ENCODE data around the gene FRMD4A.
A peak's percentile ranks its signal among the peaks of the same experiment; 100 is the strongest.
"Not testable (repeated sequence)": the region's sequence is repeated elsewhere in the genome, so short reads cannot be mapped to it uniquely, and the experiment has no call there.

FRMD4A gene

DNA sequence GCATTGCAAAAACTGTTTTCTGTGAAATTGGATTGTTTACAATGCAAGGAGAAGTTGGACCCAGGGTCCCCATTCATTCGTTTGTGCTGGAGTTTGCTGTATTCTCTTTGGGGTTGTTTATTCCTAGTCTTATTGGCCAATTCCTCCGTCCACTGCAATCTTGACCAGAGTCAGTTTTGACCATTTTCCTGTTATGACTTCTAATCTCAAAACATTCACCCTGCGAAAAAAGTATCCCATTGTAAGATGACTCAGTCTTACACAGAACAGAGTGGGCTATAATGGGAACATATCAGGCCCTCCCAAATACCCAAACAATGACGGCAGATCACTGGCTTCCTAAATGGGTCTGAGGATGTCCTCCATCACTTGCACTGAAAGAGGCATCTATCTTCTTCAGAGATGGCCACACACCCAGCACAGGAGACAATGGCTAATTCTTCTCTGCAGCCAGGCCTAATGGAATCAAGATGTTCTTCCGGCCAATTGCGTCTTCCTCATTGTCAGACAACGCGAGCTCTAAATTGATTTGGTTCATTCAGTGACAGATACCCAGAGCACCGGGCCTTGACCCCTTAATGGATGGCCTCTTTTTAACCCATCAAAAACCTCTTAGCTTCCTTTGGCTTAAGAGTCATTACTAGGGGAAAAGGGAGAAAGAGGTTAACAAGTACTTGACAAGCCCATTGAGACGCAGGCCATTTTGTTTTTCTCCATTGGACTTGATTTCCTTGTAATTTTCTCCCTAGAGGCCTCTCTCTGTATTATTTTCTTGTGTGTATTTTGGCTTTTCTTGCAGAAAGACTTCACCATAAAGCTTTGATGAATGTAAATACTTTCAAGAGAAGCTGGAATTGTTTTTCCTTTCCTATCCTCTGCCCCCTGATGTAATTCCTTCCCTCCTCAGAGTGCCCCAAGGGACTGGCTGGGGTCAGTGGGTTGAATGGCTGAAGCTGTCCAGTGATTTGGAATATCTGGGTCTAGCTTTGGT lies 614.3 kb downstream of the FRMD4A start:
- DNase-seq = no peak
- in situ Hi-C loops (cut with HindIII; ENCODE audit: low pct_ligation_motif_present, low pct_unique_long_range_greater_than_20kb, low sequenced_read_pairs) = no loop called here

DNA sequence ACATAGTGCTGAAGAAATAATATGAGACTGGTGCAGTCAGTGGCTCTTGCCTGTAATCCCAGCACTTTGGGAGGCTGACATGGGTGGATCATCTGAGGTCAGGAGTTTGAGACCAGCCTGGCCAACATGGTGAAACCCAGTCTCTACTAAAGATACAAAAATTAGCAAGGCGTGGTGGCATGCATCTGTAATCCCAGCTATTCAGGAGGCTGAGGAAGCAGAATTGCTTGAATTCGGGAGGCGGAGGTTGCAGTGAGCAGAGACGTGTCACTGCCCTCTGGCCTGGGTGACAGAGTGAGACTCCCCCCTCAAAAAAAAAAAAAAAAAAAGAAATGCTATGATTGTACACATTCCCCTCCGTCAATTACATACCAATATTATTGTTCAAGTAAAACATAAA lies 615.1 kb downstream of the FRMD4A start:
- in situ Hi-C loops (cut with HindIII; ENCODE audit: low pct_ligation_motif_present, low pct_unique_long_range_greater_than_20kb, low sequenced_read_pairs) = not testable (repeated sequence)

DNA sequence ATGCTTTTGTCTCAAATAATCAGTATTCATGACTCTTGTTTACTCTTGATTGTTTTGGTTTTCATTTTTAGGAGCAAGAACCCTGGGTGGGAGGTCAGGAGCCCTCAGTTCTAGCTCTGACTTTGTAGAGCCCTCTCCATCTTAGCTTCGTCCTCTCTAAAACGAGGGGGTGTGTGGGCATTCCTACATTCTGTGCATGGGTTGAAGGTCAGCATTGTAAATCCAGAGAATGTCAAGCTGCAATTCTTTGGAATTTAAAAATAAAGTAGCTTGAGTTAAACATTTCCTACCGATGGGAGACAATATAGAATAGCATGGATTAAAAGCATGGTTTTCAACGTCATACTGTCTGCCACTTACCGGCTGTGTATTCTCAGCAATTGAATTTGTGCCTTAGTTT lies 615.6 kb downstream of the FRMD4A start:
- DNase-seq = no peak
- in situ Hi-C loops (cut with HindIII; ENCODE audit: low pct_ligation_motif_present, low pct_unique_long_range_greater_than_20kb, low sequenced_read_pairs) = no loop called here

More for the DNA sequence above, 615.1 kb downstream of the FRMD4A start:
- DNase-seq = not testable (repeated sequence)

DNA sequence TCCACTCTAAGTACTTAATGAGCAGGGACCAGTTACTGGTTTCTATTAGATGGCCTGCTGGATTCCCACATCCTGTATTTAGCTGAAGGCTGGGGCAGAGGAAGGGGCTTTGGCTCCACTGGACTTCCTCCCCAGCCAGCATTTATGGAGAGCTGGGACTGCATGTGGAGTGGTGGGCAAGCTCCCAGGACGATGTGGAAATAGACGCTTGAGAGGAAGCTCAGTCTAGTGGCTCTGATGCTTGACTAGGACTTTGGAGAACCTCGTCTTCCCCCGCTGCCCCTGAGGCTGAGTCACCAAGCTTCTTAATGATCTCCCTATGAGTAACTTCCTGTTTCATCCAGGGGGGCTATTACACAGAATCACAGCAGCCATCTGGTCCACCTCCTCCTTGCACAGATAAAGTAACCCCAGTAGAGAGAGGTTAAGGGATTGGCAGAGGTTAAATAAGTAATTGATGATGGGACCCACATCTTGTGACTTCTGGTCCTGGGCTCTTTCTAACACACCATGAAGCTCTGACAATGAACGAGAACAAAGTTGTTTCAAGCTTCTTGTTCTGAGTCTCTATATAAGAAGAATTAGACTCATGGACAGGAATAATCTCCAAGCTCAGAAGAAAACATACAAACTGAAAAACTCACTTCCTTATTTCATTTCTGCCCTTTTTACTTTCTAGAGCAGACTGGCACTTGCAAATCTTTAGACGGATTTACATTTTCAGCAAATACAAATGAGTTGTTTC lies 617.7 kb downstream of the FRMD4A start:
- in situ Hi-C loops (cut with HindIII; ENCODE audit: low pct_ligation_motif_present, low pct_unique_long_range_greater_than_20kb, low sequenced_read_pairs) = no loop called here
- peak; percentile 94 for DNase-seq

DNA sequence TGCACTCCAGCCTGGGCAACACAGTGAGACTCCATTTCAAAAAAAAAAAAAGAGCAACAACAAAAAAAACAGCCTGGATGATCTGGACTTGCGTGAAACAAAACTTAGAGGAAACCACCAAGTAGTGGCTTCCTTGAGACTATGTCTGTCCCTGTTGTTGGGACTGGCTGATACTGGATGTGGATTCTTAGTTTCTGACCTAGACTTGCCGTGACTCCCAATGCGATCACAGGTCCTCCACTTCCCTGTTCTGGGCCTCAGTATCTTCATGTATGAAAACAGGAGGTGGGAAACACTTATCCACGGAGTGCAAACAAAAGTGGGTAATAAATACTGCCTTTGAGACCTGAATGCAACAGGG lies 618.3 kb downstream of the FRMD4A start:
- in situ Hi-C loops (cut with HindIII; ENCODE audit: low pct_ligation_motif_present, low pct_unique_long_range_greater_than_20kb, low sequenced_read_pairs) = no loop called here
- DNase-seq = no peak

DNA sequence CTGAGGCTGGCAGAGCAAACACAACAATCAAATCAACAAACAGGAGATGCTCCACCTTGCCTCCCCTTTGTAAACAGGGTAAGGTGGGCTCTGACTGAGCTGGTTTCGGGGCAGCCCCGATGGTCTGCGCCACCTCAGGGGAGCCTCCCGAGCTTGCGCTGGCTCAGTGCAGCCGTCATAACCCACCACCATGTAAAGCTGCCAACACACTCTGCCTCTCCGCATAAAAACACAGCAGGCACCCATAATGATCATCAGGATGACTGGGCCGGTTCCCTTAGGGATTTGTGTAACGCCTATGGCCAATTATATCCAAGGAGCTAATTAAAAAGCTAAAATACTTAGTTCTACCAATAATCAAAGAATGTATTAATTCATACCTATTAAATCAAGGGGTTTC lies 619.4 kb downstream of the FRMD4A start:
- DNase-seq = no peak
- in situ Hi-C loops (cut with HindIII; ENCODE audit: low pct_ligation_motif_present, low pct_unique_long_range_greater_than_20kb, low sequenced_read_pairs) = no loop called here

DNA sequence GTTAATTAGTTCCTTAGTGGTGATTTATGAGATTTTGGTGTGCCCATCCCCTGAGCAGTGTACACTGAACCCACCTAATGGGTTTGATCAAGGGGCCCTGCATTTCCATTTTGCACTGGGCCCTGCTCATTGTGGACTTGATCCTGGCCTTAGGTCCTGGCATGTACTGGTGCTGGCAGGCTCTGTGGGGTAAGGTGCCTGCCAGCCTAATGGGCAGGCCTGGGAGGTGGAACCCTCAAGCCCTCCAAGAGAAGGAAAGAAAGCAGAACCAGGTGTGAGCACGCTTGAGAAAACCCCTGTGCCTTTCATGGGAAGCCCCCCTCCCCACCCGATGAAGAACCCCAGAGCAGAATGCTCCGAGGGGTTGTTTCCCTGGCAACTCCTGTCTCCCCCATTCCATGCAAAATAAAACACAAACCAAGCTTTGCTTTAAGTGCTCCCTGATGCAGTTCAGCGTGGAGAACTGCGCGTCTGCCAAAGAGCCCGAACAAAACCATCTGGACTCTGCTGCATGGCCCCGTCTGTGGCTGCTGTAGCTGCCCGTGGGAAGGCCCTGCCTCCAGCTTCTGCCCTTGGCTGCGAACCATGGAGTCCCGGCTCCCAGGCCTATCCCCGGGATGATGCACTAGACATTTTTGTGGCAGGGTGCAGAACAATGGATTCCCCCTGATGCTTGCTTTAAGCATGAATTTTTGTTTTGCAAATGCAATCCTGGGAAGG lies 620.6 kb downstream of the FRMD4A start:
- in situ Hi-C loops (cut with HindIII; ENCODE audit: low pct_ligation_motif_present, low pct_unique_long_range_greater_than_20kb, low sequenced_read_pairs) = no loop called here
- DNase-seq = no peak

DNA sequence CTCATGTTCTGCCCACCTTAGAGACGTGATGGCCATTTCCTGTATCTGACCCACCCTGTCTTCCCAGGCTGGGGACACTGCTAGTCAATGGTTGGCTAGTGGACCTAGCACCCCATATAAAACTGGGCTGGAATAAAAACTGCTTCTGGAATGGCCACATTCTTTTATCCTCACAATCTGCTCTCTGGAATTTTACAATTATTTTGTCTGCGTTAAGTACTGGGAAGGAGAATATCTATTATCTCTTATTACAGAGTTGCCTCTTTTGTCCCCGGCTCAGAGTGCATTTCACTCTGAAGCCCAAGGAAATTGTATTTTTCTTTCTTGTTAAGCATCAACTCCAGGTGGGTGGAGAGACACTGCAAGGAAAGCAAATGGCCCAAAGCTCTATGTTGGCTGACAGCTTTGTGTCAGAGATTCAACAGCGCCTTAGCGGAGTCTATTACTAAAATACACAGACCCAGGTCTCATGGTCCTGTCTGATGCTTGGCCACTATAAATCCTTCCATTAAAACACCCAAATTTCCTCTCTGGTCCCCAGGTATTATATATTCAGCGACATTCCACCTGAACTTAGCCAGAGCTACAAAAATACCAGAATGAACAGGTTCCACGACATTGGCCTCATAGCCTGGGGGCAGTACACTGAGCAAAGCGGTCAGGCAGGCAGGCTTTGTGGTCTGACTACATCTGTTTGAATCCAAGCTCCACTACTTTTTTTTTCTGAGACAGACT lies 622.3 kb downstream of the FRMD4A start:
- peak; percentile 46 for DNase-seq
- in situ Hi-C loops (cut with HindIII; ENCODE audit: low pct_ligation_motif_present, low pct_unique_long_range_greater_than_20kb, low sequenced_read_pairs) = no loop called here

DNA sequence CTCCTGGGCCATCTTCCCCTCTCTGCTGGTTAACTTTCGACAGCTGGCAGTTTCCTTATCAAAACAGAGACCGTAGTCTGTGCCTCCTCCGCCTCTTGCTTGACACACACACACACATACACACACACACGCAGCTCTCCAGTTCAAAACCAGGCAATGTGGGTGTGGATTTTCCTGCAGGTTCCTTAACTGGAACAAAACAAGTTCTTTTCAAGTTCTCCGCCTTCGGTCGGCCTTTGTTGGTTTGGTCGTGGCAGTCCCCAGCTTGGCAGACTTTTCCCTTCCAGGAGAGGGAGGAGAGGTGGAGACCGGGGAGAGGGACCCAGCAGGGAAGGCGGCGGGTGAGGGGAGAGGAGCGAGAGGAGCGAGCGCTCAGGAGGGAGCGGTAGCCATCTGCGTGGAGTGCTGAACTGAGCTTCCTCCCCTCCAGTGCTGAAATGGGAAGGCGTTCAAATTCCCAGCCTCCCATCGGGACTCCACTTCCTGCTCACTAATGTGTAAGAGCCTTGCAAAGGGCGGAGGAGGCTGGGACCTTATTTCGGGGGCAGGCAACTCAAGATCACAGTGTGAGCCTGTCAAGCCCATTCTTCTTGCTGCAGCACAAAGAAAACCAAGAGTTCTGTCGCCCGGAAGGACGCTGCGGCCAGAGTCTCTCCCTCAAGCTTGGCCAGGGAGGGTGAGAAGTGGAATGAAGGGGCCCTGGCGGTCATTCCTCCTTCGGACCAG lies 623.4 kb downstream of the FRMD4A start:
- in situ Hi-C loops (cut with HindIII; ENCODE audit: low pct_ligation_motif_present, low pct_unique_long_range_greater_than_20kb, low sequenced_read_pairs) = no loop called here

DNA sequence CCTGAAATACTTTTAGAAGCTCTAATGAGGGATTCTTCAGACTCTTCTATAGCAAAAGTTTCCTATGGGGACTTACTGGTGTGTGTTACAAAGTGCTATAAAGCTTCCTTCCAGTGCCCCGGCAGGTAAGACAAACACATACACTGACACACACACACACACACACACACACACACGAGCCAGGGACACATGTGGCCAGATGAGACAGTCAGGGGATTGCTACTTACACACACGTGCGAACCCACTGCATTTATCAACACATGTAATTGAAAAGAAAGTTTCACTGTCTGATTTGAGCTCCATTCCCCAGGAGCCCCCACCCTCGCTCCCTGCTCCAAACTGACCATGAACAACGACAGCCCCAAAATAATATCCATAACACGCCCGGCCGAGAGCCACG lies 624.1 kb downstream of the FRMD4A start:
- DNase-seq = no peak

More for the DNA sequence above, 623.4 kb downstream of the FRMD4A start:
- DNase-seq = peak; percentile 87

DNA sequence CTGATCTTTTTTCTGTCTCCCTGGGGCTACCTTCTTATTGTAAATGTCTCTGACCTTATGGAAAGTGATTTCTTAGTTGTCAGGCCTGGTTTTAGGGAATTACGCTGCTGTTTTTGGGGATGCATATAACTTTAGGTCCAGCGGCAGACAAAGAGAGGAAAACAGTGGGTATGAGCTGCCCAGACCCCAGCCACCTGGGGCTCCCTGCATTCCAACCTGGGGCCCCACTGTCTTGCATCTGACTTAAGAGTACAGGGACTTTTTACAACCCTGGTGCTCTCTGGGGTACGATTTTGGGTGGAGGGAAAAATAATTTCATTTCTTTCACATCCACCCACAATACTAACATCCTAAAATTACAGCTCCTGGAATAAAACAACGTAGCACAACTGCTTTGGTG lies 624.5 kb downstream of the FRMD4A start:
- in situ Hi-C loops (cut with HindIII; ENCODE audit: low pct_ligation_motif_present, low pct_unique_long_range_greater_than_20kb, low sequenced_read_pairs) = no loop called here
- no peak for DNase-seq

More for the DNA sequence above, 624.1 kb downstream of the FRMD4A start:
- in situ Hi-C loops (cut with HindIII; ENCODE audit: low pct_ligation_motif_present, low pct_unique_long_range_greater_than_20kb, low sequenced_read_pairs) = no loop called here

DNA sequence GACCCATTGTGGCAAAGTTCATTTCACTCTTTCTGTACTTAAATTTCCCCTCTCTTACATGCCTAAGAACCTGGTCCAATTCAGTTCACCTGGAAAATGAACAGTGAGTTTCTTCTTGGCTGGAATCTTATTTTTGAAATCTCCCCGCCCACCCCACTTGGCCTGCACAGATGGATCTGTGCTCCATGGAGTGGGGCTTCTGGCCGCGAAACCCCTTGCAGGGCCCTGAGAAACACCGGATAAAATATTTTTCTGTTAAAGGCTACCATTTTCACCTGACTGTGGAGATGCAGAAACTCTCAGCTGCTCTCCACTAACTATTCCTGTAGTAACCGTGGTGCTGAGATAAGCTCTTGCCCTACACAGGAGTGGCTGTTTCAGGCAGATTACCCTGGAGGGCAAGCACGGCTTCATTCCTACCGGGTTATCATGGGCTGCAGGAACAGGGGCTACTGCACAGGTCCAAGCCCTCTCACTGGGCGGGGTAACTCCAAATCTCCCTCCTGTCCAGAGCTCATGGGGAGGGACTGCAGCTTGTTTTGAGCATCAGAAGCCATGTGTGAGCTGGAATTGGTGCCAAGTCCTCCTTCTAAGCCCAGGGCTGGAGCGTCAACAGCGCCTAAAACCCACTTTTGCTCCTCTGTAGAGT lies 625.1 kb downstream of the FRMD4A start:
- no peak for DNase-seq
- in situ Hi-C loops (cut with HindIII; ENCODE audit: low pct_ligation_motif_present, low pct_unique_long_range_greater_than_20kb, low sequenced_read_pairs) = no loop called here

DNA sequence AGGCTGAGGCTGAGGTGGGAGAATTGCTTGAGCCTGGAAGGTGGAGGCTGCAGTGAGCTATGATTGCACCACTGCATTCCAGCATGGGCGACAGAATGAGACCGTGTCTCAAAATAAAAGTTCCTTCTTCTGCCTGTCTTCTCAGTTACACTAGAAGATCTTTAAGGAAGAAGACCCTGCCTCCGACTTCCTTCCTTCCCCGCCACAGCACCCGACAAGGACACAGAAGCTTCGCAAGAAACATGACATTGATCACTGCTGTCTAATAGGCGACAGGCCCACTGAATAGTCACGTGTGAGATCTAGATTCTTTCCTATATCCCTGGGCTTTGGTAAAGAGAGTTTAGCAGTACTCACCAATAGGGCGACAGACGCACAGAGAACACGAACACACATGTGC lies 625.8 kb downstream of the FRMD4A start:
- no peak for DNase-seq
- in situ Hi-C loops (cut with HindIII; ENCODE audit: low pct_ligation_motif_present, low pct_unique_long_range_greater_than_20kb, low sequenced_read_pairs) = no loop called here

DNA sequence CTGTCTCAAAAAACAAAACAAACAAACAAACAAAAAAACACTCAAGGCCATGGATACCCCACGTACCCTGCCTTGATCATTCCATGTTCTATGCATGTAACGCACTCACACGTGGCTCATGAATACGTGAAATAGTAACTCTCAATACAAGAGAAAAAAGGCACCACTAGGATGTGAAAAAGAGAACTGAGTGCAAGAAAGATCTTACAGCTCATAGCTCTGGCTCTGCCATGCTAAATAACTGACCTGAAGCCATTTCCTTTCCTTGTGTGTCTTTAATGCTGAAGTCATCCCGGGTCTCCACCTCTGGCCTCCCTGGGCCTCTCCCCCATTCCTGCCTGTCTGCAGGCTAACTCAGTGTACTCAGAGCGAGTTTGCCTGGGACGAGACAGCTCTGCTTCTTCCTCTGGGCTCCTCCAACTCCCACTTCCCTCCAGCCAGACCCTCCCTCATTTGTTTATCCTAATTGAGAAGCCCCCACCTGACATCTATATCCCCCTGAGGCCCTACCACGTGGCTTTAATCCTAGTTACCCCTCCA lies 626.7 kb downstream of the FRMD4A start:
- in situ Hi-C loops (cut with HindIII; ENCODE audit: low pct_ligation_motif_present, low pct_unique_long_range_greater_than_20kb, low sequenced_read_pairs) = no loop called here
- no peak for DNase-seq

DNA sequence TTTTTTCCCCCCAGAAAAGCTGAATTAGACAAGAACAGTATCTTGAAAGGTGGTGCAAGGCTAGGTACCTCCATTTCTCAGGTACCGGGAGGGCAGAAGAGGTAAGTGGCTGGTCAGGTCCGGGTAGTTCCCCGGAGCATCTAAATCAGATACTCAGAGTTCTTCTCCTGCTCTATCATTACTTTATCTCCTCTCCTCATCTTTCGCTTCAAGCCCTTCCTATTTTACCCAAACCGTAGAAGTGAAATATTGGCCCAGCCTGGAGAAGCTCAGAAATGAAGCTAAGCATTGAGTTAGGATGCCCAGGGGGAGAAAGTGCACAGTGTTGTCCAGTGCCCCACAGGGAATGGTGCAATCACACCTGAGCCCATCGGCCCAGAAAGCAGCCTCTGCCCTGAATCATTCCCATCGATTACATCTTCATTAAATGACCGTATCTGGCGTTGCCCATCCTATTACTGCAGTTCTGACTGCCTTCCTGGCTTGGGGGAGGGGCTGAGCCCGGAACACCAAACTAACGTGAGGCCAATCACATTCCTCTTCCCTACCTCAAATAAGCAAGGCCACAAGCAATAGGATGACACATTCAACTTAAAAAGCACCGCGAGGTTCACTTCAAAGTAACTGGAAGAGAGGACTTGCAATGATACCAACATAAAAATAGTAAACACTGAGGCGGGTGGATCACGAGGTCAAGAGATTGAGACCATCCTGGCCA lies 627.5 kb downstream of the FRMD4A start:
- in situ Hi-C loops (cut with HindIII; ENCODE audit: low pct_ligation_motif_present, low pct_unique_long_range_greater_than_20kb, low sequenced_read_pairs) = no loop called here

DNA sequence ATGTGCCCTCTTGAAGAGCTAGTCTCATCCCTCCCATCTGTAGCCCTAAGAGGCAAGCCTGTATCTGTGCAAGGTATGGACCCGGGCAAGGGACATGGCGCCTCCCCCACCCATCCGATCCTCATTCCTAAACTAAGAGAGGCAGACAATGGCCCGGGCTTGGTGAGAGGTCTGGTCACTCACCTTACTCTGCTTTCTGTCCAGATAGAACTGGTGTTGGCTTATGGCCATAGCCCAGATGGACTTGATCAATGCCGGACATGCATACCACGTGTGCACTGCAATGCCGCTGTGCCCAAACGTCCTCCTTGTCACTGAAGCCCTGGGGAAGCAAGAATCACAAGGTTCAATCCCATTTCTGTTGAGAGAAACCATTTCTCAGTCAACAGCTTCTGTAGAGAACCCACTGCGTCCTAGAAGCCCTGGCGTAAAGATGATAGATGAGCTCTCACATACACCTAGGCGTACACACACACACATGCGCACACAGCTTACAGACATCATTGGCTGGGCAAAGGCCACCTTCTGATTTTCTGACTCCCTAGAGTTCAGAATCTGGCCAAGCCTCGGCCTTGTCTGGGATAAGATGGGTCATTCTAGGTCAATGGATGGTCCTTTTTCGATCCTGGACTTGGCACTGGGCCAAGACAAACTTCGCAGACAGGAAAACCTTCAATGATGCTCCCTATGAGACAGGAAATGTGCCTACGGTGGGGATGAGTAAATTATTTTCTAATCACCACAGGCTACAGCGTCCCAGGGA lies 629.4 kb downstream of the FRMD4A start:
- no peak for DNase-seq
- in situ Hi-C loops (cut with HindIII; ENCODE audit: low pct_ligation_motif_present, low pct_unique_long_range_greater_than_20kb, low sequenced_read_pairs) = no loop called here

More for the DNA sequence above, 627.5 kb downstream of the FRMD4A start:
- no peak for DNase-seq

All from ACHN (cell line).